Natural killer cell (primary cell): ENCODE data around the gene DBNDD1. TPM values are rescaled to one million over a fixed set of nuclear protein-coding genes. Genes with fewer than 3 reads are reported as not detected.
"Not testable (repeated sequence)": the region's sequence is repeated elsewhere in the genome, so short reads cannot be mapped to it uniquely, and the experiment has no call there.

ENCODE experiments used
- ATAC-seq, 3 donors: fragments of 150-1000 bp in 2 of 3; fragments of 200-7000 bp in 1 of 3; cut with Tn5 transposase; 1 replicate in 1 of 3; 2 replicates in 2 of 3; pipeline ENCODE4 v1.10.0; 2021; ENCODE audit warnings: mild to moderate bottlenecking in 2 of 3, moderate library complexity in 2 of 3
- DNase-seq, 2 donors: peaks; one replicate each; pipeline versions ENCODE4 v3.0.0 to v3.0.0-alpha.2; 2013 to 2021; ENCODE audit warnings: mixed read lengths in 1 of 2
- H3K27ac ChIP-seq: one replicate; pipeline ENCODE4 v1.5.1; 2013; ENCODE audit warnings: mild to moderate bottlenecking, low read length
- H3K27me3 ChIP-seq: one replicate; pipeline ENCODE4 v1.6.1; 2013; ENCODE audit warnings: low read length; ENCODE audit not compliant: control insufficient read depth, insufficient read depth
- H3K36me3 ChIP-seq: one replicate; pipeline ENCODE4 v1.6.1; 2013; ENCODE audit warnings: low read length; ENCODE audit not compliant: control insufficient read depth, insufficient read depth
- H3K4me1 ChIP-seq: one replicate; pipeline ENCODE4 v1.6.1; 2013; ENCODE audit warnings: low read length; ENCODE audit not compliant: control insufficient read depth, insufficient read depth
- H3K4me3 ChIP-seq: one replicate; pipeline ENCODE4 v1.5.1; 2013; ENCODE audit warnings: low read length
- H3K9me3 ChIP-seq: one replicate; pipeline ENCODE4 v1.6.1; 2013; ENCODE audit warnings: low read length; ENCODE audit not compliant: control insufficient read depth, insufficient read depth
- H3K27ac Mint-ChIP-seq, 2 donors: one replicate each; pipeline ENCODE4 v1.8.0; 2022; ENCODE audit warnings: mild to moderate bottlenecking in 2 of 2, mixed read lengths in 2 of 2, moderate library complexity in 1 of 2
- H3K27me3 Mint-ChIP-seq, 2 donors: one replicate each; pipeline ENCODE4 v1.8.0; 2022; ENCODE audit warnings: low read depth in 2 of 2, mixed read lengths in 2 of 2
- H3K36me3 Mint-ChIP-seq: one replicate; pipeline ENCODE4 v1.8.0; 2022; ENCODE audit warnings: mixed read lengths
- H3K4me1 Mint-ChIP-seq, 2 donors: one replicate each; pipeline ENCODE4 v1.8.0; 2022; ENCODE audit warnings: mixed read lengths in 2 of 2
- H3K4me3 Mint-ChIP-seq: one replicate; pipeline ENCODE4 v1.8.0; 2022; ENCODE audit warnings: mild to moderate bottlenecking, moderate library complexity, mixed read lengths
- H3K9me3 Mint-ChIP-seq, 2 donors: one replicate each; pipeline ENCODE4 v1.8.0; 2022; ENCODE audit warnings: mixed read lengths in 2 of 2
- WGBS: methylation state at CpG from one replicate; pipeline ENCODE4 v1.1.7; 2013; ENCODE audit warnings: missing lambda C conversion rate; ENCODE audit not compliant: insufficient coverage; 5-methylcytosine and 5-hydroxymethylcytosine counted together
- intact Hi-C: fragments of 100-400 bp; cut with micrococcal nuclease; formaldehyde crosslinking; loops from one replicate; pipeline ENCODE4 v1.14.2; 2022
- total RNA-seq, 4 donors: library from RNA; stranded (reverse); fragments of 120-200 nt in 1 of 4; gene quantifications; one replicate each; pipeline versions ENCODE4 v1.2.3 to v1.2.4, GENCODE V29; 2013 to 2022
- TF ChIP-seq, protein P1 (sequence below): fragments of 200-600 bp; IDR thresholded peaks from one replicate; pipeline ENCODE4 v1.8.0; 2022; ENCODE audit warnings: antibody characterized with exemption

DBNDD1 gene
- total RNA-seq, 3 donors from 2014 or later (not counting 1 experiment from before 2014, with no cell fraction given), result 0.20 TPM; not detected in 2

DNA sequence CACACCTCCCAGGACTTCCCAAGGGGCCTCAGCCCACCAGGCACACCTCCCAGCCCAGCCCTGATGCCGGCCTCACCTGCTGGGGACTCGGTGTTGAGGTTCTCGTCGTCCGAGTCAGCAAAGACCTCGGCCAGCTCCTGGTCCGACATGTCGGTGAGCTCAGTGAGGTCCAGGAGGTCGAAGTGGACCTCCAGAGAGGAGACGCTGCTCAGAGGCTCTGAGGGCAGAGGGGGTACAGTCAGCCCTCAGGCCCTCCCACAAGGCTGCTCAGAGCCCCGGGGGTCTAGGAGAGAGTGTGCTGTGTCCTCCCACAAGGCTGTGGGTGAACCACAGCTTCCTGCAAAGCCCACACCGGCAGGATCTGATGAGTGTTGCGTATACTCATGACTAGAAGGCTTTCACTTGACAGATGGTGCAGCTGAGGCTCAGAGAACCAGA, 10.5 kb downstream of the DBNDD1 start:
- peak; percentile 48 to 78 for DNase-seq
- ATAC-seq, result peak; percentile 78 to 98 (median 95)
- no peaks in the 10 kb centered on the region for H3K9me3 Mint-ChIP-seq
- peak overlapping the region; percentile 58 for H3K4me3 Mint-ChIP-seq
- H3K27me3 Mint-ChIP-seq, result peaks cover 0 to 18% of the 10 kb centered on the region in 2 donors
- 0% methylated on average over 13 of the region's 13 CpGs for WGBS
- intact Hi-C loops, result no loop called here
- peaks cover 18% of the 10 kb centered on the region for H3K27me3 ChIP-seq
- TF ChIP-seq, protein P1, sequence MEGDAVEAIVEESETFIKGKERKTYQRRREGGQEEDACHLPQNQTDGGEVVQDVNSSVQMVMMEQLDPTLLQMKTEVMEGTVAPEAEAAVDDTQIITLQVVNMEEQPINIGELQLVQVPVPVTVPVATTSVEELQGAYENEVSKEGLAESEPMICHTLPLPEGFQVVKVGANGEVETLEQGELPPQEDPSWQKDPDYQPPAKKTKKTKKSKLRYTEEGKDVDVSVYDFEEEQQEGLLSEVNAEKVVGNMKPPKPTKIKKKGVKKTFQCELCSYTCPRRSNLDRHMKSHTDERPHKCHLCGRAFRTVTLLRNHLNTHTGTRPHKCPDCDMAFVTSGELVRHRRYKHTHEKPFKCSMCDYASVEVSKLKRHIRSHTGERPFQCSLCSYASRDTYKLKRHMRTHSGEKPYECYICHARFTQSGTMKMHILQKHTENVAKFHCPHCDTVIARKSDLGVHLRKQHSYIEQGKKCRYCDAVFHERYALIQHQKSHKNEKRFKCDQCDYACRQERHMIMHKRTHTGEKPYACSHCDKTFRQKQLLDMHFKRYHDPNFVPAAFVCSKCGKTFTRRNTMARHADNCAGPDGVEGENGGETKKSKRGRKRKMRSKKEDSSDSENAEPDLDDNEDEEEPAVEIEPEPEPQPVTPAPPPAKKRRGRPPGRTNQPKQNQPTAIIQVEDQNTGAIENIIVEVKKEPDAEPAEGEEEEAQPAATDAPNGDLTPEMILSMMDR, result no peak
- H3K4me3 ChIP-seq, result peak overlapping the region; percentile 14
- no peaks in the 10 kb centered on the region for H3K36me3 ChIP-seq
- H3K4me1 ChIP-seq, result peaks cover 25% of the 10 kb centered on the region
- peak overlapping the region; percentile 48 for H3K27ac ChIP-seq
- no peaks in the 10 kb centered on the region for H3K9me3 ChIP-seq
- peak overlapping the region in 1 of 2 donors; percentile 72 for H3K27ac Mint-ChIP-seq
- H3K4me1 Mint-ChIP-seq, result peaks cover 14 to 21% of the 10 kb centered on the region in 2 donors
- no peaks in the 10 kb centered on the region for H3K36me3 Mint-ChIP-seq

DNA sequence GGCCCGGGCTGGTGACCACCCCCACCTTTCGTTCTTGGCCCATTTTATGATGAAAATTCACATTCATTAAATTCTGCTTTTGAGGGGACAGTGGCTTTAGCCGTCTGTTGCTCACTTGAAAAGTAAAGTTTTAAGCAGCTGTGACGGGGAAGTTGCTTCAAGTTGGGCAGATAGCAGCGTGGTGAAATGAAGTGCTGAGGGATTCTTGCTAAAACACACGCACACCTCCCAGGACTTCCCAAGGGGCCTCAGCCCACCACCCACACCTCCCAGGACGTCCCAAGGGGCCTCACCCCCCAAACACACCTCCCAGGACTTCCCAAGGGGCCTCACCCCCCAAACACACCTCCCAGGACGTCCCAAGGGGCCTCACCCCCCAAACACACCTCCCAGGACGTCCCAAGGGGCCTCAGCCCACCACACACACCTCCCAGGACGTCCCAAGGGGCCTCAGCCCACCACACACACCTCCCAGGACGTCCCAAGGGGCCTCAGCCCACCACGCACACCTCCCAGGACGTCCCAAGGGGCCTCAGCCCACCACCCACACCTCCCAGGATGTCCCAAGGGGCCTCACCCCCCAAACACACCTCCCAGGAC, 11.5 kb downstream of the DBNDD1 start:
- Mint-ChIP-seq H3K27me3 (peaks cover 0 to 15% of the 10 kb centered on the region in 2 donors), H3K4me1 (peaks cover 14 to 21% of the 10 kb centered on the region in 2 donors)
- H3K4me3 Mint-ChIP-seq, intact Hi-C loops, ATAC-seq, H3K9me3 ChIP-seq, DNase-seq, H3K36me3 ChIP-seq, H3K27ac Mint-ChIP-seq, H3K4me3 ChIP-seq, H3K9me3 Mint-ChIP-seq, H3K36me3 Mint-ChIP-seq, H3K27ac ChIP-seq: not testable (repeated sequence)
- 56% methylated on average over 11 of the region's 13 CpGs for WGBS
- H3K27me3 ChIP-seq, result peaks cover 18% of the 10 kb centered on the region
- H3K4me1 ChIP-seq, result peaks cover 25% of the 10 kb centered on the region

DNA sequence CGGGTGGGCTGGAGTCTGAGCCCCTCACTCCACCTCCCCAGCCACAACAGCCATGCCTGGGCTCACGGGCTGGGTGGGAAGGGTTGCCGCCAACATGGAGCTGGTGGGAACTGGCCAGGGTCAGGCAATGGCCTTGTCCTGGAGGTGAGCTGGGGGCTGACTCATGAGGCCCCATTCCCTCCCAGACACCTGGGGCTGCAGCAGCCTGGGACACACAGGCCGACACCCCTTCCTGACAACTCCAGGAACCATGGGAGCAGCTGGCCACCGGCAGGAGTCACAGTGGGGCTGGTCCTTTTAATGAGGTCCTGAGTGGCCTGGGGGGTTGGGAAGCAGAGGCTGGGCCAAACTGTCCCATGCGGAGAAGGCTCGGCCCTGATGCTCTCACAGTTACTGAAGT, 12.2 kb downstream of the DBNDD1 start:
- peaks cover 25% of the 10 kb centered on the region for H3K4me1 ChIP-seq
- intact Hi-C loops, result no loop called here
- no peaks in the 10 kb centered on the region for H3K36me3 ChIP-seq
- TF ChIP-seq, protein P1, result no peak
- DNase-seq (no peak), ATAC-seq (no peak)
- Mint-ChIP-seq H3K4me1 (peaks cover 14 to 21% of the 10 kb centered on the region in 2 donors), H3K4me3 (no peak overlapping the region), H3K27me3 (peaks cover 0 to 12% of the 10 kb centered on the region in 2 donors), H3K36me3 (no peaks in the 10 kb centered on the region), H3K27ac (no peak overlapping the region), H3K9me3 (no peaks in the 10 kb centered on the region)
- H3K27me3 ChIP-seq, result peaks cover 18% of the 10 kb centered on the region
- 94% methylated on average over 7 of the region's 7 CpGs for WGBS
- no peaks in the 10 kb centered on the region for H3K9me3 ChIP-seq
- H3K27ac ChIP-seq, result no peak overlapping the region
- no peak overlapping the region for H3K4me3 ChIP-seq

DNA sequence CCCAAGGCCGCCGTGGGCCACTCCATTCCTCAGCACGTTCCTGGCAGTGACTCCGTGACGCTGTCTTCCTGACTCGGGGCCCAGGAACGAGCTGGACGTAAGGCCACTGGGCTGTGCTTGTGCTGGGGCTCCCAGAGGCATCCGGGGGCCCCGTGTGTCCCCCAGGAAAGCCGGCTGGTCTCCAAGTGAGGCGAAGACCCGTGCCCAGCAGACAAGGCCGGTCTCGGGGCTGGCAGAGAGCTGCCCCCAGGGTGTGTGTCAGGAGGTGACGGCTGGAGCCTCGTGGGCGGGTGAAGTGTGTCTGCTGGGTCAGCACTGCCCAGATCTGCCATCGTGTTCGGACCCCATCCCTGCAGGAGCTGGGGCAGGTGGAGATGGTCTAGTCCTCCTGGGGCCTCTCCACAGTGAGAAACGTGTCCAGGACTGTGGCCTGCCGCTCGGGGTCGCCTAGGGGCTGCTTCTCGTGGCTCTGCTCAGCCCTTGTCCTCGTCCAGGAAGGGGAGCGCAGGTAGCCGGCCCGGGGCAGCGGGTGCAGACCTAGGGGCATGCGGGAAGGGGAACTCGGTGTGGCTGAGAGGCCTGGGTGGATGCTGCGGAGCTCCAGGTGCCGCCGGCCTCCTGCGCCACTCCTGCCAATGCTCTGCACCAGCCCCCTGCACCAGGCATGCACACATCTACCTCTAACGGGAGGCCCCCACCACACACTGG, 13.1 kb downstream of the DBNDD1 start:
- WGBS, result 94% methylated on average over 36 of the region's 37 CpGs
- Histone ChIP-seq H3K9me3 (no peaks in the 10 kb centered on the region), H3K4me1 (peaks cover 22% of the 10 kb centered on the region), H3K27ac (no peak overlapping the region), H3K36me3 (no peaks in the 10 kb centered on the region), H3K4me3 (no peak overlapping the region), H3K27me3 (peaks cover 10% of the 10 kb centered on the region)
- H3K27me3 Mint-ChIP-seq, result peaks cover 0 to 12% of the 10 kb centered on the region in 2 donors
- H3K36me3 Mint-ChIP-seq, result no peaks in the 10 kb centered on the region
- H3K4me3 Mint-ChIP-seq, result no peak overlapping the region
- no peak overlapping the region for H3K27ac Mint-ChIP-seq
- TF ChIP-seq, protein P1, result no peak
- ATAC-seq, result no peak
- intact Hi-C loops, result no loop called here
- H3K9me3 Mint-ChIP-seq, result no peaks in the 10 kb centered on the region
- H3K4me1 Mint-ChIP-seq, result peaks cover 14 to 21% of the 10 kb centered on the region in 2 donors
- DNase-seq, result no peak
